ENCODE data around the gene IL1R2.

IL1R2 gene

GRCh38 chr2:102041351-102041750 is 49.6 kb downstream of the IL1R2 start:
- no peak for DNase-seq (ENCODE audit: insufficient read length, low spot score)
- FAIRE-seq = no peak
- TF ChIP-seq POLR2A (IDR thresholded peaks at IDR 0.05; ENCODE audit: low read depth, low read length) = no peak

DNA sequence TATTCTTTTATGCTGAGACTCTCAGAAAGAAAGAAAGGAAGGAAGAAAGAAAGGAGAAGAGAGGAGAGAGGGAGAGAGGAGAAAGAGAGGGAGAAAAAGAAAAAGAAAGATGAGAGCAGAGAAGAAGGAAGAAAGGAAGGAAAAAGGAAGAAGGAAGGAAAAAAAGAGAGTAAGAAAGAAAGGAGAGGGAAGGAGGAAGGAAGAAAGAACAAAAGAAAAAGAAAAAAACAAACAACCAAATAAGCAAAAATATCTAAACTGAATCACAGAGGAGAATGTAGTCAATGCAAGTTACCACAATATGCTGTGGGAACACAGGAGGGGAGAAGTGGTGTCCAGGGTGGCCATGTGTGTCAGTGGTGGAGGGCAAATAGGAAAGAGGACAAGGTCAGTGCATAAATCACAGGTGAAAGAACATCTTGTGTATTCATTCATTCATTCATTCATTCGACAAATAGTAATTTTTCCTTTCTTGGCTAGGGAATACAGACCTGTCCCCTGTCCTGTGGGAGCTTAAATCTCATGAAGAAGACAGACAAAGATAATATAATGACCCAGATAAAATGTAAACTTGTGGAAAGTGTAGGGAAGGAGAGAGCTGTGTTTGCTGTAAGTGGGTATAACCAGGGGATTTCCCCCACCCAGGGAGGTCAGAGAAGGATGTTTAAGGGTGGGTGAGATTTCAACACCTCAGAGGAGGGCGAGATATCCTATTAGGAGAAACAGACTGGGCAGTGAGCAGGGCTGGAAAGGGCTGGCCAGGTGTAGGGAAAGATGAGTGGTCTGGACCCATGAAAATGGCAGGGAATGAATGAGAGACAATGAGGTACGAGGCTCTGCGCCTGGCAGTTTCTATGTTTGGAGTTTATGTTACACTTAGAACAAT is 50.7 kb downstream of the IL1R2 start:
- FAIRE-seq (no peak), DNase-seq (ENCODE audit: insufficient read length, low spot score) (no peak)
- no peak for TF ChIP-seq POLR2A (IDR thresholded peaks at IDR 0.05; ENCODE audit: low read depth, low read length)

DNA sequence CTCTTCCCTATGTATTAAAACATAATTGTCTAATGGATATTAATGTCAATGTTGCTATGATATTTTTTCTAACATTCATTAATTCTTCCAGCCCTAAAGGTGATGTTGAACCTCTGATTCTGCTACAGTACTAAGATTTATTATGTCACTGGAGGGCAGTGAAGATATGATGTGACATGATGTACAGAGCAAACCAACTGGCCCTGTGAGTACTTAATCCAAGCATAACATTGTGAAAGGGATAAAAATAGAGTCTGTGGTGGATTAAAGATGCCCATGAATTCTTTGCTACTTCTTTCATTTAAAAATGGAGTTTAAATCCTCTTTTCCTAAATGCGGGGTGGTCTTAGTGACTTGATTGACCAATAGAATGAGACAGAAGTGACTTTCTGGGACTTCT is 51.8 kb downstream of the IL1R2 start:
- no peak for TF ChIP-seq POLR2A (IDR thresholded peaks at IDR 0.05; ENCODE audit: low read depth, low read length)
- FAIRE-seq (no peak), DNase-seq (ENCODE audit: insufficient read length, low spot score) (no peak)

DNA sequence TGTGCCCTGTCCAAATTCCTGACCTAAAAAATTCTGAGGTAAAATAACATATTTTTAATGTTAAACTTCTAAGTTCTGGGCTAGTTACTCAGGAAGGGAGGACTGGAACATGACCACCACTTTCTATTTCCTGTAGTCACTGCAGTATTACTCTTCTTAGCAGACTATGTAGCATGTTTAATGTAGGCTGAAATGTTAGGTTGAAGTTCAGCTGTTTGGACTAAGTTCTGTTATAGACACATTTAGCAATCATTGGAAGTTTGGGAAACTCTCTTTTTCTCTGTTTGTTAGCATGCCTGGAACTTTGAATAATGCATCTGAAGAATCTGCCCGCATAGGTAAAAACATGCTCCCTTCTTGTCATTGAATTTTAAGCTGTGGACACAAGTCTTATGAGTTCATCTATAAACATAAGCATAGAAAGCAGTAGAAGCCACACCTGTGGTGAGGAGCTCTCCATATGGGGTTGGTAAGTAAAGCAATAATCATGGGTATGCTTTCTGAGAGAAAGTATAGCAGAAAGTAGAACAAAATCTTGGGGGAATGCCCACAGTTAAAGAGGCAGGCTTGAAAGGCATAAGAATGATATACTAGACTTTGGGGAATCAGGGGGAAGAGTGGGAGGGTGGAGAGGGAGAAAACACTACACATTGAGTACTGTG is 52.6 kb downstream of the IL1R2 start:
- TF ChIP-seq POLR2A (IDR thresholded peaks at IDR 0.05; ENCODE audit: low read depth, low read length) = no peak
- FAIRE-seq (no peak), DNase-seq (ENCODE audit: insufficient read length, low spot score) (no peak)

- FAIRE-seq (no peak), DNase-seq (ENCODE audit: insufficient read length, low spot score) (no peak)
- TF ChIP-seq POLR2A (IDR thresholded peaks at IDR 0.05; ENCODE audit: low read depth, low read length) = no peak
These were observed 53.3 kb downstream of the IL1R2 start for GRCh38 chr2:102044967-102045489.

DNA sequence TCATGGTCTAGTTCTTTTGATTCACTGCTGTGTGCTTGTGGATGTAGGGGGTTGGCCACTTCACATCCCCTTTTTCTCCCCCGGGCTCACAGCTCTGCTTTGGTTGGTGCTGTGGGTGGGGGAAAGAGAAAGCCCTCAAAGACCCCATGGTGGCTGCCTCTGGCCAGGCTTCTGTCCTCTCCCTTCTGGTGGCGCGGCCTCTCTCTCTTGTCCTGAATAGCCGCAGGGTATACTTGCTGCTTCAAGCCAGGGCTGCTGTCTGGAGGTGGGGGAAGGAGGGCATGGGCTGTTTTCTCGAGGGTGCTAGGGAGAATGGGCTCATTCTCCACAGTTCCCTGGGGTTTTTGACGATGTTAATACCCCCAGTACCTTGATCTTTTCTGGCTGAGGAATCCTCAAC is 53.9 kb downstream of the IL1R2 start:
- FAIRE-seq (no peak), DNase-seq (ENCODE audit: insufficient read length, low spot score) (no peak)
- no peak for TF ChIP-seq POLR2A (IDR thresholded peaks at IDR 0.05; ENCODE audit: low read depth, low read length)

GRCh38 chr2:102046135-102046986 is 54.6 kb downstream of the IL1R2 start:
- FAIRE-seq = no peak
- DNase-seq (ENCODE audit: insufficient read length, low spot score) = no peak
- no peak for TF ChIP-seq POLR2A (IDR thresholded peaks at IDR 0.05; ENCODE audit: low read depth, low read length)

GRCh38 chr2:102048465-102048864 is 56.7 kb downstream of the IL1R2 start:
- no peak for TF ChIP-seq POLR2A (IDR thresholded peaks at IDR 0.05; ENCODE audit: low read depth, low read length)
- FAIRE-seq (no peak), DNase-seq (ENCODE audit: insufficient read length, low spot score) (peak; percentile 34)

DNA sequence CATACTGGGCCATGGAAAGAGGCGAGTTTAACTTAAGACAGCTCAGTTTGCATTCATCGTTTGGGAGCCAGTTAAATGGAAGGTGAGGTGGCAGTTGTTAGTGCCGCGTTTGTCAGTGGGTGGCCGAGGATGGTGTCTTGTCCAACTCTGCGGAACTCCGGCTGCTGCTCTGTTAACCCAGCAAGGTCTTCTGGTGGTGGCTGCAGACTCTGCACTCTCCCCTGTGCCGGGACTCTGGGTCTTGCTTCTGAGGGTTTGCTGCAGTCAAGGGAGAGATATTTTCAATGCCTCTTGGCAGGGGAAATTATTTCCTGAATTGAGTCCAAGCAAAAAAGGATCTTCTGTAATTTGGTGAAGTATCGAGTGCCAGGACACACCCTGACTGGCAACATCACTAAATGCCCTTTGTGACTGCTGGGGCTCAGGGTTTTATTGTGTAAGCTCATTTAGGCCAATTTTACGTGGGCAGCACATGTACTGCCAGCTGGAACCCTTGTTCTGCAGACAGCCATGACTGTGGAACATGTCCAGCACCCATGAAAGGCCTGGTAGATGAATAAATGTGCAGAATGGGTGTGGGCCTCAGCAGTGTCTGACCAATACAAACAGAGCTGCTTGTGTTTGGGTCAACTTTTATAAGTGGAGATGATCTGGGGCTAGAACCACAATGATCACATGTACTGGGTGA is 58.1 kb downstream of the IL1R2 start:
- no peak for DNase-seq (ENCODE audit: insufficient read length, low spot score)
- FAIRE-seq = no peak
- no peak for TF ChIP-seq POLR2A (IDR thresholded peaks at IDR 0.05; ENCODE audit: low read depth, low read length)

DNA sequence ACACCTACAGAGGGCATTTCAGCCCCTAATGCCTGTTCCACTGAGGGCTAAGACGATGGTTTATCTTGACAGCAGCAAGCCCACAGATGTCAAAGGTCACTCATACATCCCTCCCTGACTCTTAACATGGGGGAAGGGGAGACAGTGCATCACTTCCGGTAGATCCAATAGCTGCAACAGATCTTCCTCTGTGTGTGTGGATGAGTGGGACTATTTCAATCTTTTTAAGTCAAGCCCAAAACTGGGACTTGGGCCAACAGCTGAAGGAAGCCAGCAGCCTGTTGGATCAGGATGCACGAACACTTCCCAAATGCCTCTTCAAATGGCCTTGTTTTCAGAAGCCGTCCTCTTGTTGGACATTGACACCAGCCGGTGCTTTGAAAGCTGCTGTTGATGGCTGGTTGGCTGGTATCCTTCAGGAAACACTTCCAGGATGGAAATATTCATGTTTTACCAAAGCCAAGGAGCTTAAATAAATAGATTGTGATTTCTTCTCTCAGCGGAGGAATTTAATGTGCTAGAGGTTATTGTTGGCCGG is 59.2 kb downstream of the IL1R2 start:
- DNase-seq (ENCODE audit: insufficient read length, low spot score) (no peak), FAIRE-seq (no peak)
- TF ChIP-seq POLR2A (IDR thresholded peaks at IDR 0.05; ENCODE audit: low read depth, low read length) = no peak

GRCh38 chr2:102051692-102052277 is 60.0 kb downstream of the IL1R2 start:
- DNase-seq (ENCODE audit: insufficient read length, low spot score) = no peak
- no peak for TF ChIP-seq POLR2A (IDR thresholded peaks at IDR 0.05; ENCODE audit: low read depth, low read length)
- FAIRE-seq = no peak

DNA sequence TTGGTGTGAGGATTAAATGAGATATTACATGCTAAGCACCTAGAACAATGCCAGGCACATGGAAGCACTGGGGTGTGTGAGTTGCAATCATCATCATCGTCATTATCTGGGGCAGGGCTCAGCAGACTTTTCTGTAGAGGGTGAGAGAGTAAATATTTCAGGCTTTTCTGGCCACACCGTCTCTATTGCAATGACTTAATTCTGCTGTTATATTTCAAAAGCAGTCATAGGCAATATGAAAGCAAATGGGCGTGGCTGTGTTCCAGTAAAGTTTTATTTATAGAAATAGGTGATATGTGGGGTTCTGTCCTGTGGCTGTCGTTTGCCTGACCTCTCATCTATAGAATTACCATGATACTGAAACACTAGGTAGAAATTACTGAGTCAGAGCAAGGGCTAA is 60.6 kb downstream of the IL1R2 start:
- FAIRE-seq (no peak), DNase-seq (ENCODE audit: insufficient read length, low spot score) (no peak)
- no peak for TF ChIP-seq POLR2A (IDR thresholded peaks at IDR 0.05; ENCODE audit: low read depth, low read length)

GRCh38 chr2:102053096-102053495 is 61.3 kb downstream of the IL1R2 start:
- DNase-seq (ENCODE audit: insufficient read length, low spot score) (no peak), FAIRE-seq (no peak)
- TF ChIP-seq POLR2A (IDR thresholded peaks at IDR 0.05; ENCODE audit: low read depth, low read length) = no peak
